Kidney capillary endothelial cell (primary cell): Measurements from ENCODE around the gene THAP6.
A peak's percentile ranks its signal among the peaks of the same experiment; 100 is the strongest.
"Not testable (repeated sequence)": the region's sequence is repeated elsewhere in the genome, so short reads cannot be mapped to it uniquely, and the experiment has no call there.

Source experiments
- DNase-seq: peaks from one replicate; pipeline ENCODE4 v3.0.0-alpha.2; 2018; ENCODE audit warnings: low spot score

The THAP6 gene

GRCh38 chr4:75525910-75526309 lies 11.6 kb downstream of the THAP6 start:
- DNase-seq = no peak

GRCh38 chr4:75527482-75527881 lies 13.2 kb downstream of the THAP6 start:
- DNase-seq = no peak

GRCh38 chr4:75530556-75531322 lies 16.5 kb downstream of the THAP6 start:
- DNase-seq = no peak

- DNase-seq = not testable (repeated sequence)
These were observed 17.4 kb downstream of the THAP6 start for GRCh38 chr4:75531536-75532143.

GRCh38 chr4:75533339-75533887 lies 19.1 kb downstream of the THAP6 start:
- DNase-seq = not testable (repeated sequence)

- DNase-seq = not testable (repeated sequence)
These were observed 19.7 kb downstream of the THAP6 start for GRCh38 chr4:75533926-75534325.

GRCh38 chr4:75537308-75537707 lies 23.0 kb downstream of the THAP6 start:
- not testable (repeated sequence) for DNase-seq

GRCh38 chr4:75542824-75543223 lies 28.6 kb downstream of the THAP6 start:
- no peak for DNase-seq

- not testable (repeated sequence) for DNase-seq
These were observed 29.9 kb downstream of the THAP6 start for GRCh38 chr4:75544220-75544619.

- no peak for DNase-seq
These were observed 30.6 kb downstream of the THAP6 start for GRCh38 chr4:75544870-75545269.

- no peak for DNase-seq
These were observed 31.3 kb downstream of the THAP6 start for GRCh38 chr4:75545526-75545925.

- peak; percentile 7 for DNase-seq
These were observed 33.5 kb downstream of the THAP6 start for GRCh38 chr4:75547647-75548387.

GRCh38 chr4:75549019-75549418 lies 34.7 kb downstream of the THAP6 start:
- DNase-seq = no peak

- DNase-seq = no peak
These were observed 38.2 kb downstream of the THAP6 start for GRCh38 chr4:75552452-75552851.

GRCh38 chr4:75555294-75556164 lies 41.3 kb downstream of the THAP6 start, which contains the start of gene ODAPH:
Gene ODAPH (plus strand): TSS chr4:75556066. CDS start chr4:75556083, 17 bp downstream.
- no peak for DNase-seq

GRCh38 chr4:75557696-75558095 lies 43.4 kb downstream of the THAP6 start:
- no peak for DNase-seq

- no peak for DNase-seq
These were observed 47.5 kb downstream of the THAP6 start for GRCh38 chr4:75561789-75562188.

GRCh38 chr4:75564023-75564422 lies 49.8 kb downstream of the THAP6 start:
- no peak for DNase-seq

GRCh38 chr4:75565481-75565880 lies 51.2 kb downstream of the THAP6 start:
- DNase-seq = no peak

- DNase-seq = no peak
These were observed 52.6 kb downstream of the THAP6 start for GRCh38 chr4:75566911-75567310.

GRCh38 chr4:75567725-75568124 lies 53.5 kb downstream of the THAP6 start:
- DNase-seq = no peak
